ENCODE measurements around the gene GRXCR2.

DNA sequence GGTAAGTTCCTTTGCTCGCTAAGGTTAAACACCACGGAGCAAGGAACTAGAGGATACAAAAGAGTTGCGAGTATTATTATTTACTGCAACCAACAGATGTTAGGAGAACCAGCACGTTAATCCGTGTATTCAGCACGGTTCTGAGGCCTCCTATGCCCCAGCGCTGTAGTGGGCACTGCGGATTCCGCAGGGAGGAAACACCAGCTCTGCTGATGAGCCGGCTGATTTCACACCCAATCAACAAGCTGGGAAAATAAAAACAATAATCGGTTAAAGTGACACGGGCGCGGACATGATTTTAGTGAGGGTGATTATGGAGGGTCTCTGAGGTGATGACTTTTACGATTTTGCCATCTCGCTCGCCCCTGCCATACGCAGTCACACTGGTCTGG, 37.0 kb downstream of the GRXCR2 start:
- no peak for TF ChIP-seq ZNF626 (tag by site-specific recombination; IDR thresholded peaks at IDR 0.05)
- TF ChIP-seq, protein P1, sequence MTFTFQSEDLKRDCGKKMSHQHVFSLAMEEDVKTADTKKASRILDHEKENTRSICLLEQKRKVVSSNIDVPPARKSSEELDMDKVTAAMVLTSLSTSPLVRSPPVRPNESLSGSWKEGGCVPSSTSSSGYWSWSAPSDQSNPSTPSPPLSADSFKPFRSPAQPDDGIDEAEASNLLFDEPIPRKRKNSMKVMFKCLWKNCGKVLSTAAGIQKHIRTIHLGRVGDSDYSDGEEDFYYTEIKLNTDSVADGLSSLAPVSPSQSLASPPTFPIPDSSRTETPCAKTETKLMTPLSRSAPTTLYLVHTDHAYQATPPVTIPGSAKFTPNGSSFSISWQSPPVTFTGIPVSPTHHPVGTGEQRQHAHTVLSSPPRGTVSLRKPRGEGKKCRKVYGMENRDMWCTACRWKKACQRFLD (tag by site-specific recombination; IDR thresholded peaks at IDR 0.05) = no peak
- TF ChIP-seq, protein P2, sequence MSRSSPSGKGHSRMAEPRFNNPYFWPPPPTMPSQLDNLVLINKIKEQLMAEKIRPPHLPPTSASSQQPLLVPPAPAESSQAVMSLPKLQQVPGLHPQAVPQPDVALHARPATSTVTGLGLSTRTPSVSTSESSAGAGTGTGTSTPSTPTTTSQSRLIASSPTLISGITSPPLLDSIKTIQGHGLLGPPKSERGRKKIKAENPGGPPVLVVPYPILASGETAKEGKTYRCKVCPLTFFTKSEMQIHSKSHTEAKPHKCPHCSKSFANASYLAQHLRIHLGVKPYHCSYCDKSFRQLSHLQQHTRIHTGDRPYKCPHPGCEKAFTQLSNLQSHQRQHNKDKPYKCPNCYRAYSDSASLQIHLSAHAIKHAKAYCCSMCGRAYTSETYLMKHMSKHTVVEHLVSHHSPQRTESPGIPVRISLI (tag by site-specific recombination; IDR thresholded peaks at IDR 0.05) = no peak
- TF ChIP-seq, protein P3, sequence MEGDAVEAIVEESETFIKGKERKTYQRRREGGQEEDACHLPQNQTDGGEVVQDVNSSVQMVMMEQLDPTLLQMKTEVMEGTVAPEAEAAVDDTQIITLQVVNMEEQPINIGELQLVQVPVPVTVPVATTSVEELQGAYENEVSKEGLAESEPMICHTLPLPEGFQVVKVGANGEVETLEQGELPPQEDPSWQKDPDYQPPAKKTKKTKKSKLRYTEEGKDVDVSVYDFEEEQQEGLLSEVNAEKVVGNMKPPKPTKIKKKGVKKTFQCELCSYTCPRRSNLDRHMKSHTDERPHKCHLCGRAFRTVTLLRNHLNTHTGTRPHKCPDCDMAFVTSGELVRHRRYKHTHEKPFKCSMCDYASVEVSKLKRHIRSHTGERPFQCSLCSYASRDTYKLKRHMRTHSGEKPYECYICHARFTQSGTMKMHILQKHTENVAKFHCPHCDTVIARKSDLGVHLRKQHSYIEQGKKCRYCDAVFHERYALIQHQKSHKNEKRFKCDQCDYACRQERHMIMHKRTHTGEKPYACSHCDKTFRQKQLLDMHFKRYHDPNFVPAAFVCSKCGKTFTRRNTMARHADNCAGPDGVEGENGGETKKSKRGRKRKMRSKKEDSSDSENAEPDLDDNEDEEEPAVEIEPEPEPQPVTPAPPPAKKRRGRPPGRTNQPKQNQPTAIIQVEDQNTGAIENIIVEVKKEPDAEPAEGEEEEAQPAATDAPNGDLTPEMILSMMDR (tag by site-specific recombination; IDR thresholded peaks at IDR 0.05) = no peak
- TF ChIP-seq ZNF112 (tag by site-specific recombination; IDR thresholded peaks at IDR 0.05) = no peak
- TF ChIP-seq, protein P4, sequence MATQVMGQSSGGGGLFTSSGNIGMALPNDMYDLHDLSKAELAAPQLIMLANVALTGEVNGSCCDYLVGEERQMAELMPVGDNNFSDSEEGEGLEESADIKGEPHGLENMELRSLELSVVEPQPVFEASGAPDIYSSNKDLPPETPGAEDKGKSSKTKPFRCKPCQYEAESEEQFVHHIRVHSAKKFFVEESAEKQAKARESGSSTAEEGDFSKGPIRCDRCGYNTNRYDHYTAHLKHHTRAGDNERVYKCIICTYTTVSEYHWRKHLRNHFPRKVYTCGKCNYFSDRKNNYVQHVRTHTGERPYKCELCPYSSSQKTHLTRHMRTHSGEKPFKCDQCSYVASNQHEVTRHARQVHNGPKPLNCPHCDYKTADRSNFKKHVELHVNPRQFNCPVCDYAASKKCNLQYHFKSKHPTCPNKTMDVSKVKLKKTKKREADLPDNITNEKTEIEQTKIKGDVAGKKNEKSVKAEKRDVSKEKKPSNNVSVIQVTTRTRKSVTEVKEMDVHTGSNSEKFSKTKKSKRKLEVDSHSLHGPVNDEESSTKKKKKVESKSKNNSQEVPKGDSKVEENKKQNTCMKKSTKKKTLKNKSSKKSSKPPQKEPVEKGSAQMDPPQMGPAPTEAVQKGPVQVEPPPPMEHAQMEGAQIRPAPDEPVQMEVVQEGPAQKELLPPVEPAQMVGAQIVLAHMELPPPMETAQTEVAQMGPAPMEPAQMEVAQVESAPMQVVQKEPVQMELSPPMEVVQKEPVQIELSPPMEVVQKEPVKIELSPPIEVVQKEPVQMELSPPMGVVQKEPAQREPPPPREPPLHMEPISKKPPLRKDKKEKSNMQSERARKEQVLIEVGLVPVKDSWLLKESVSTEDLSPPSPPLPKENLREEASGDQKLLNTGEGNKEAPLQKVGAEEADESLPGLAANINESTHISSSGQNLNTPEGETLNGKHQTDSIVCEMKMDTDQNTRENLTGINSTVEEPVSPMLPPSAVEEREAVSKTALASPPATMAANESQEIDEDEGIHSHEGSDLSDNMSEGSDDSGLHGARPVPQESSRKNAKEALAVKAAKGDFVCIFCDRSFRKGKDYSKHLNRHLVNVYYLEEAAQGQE (tag by site-specific recombination; IDR thresholded peaks at IDR 0.05) = no peak

Measured in HEK293 (cell line).